Midbrain (tissue), 1 donor: Measurements from ENCODE around the gene PRSS3.
"Not testable (repeated sequence)": the region's sequence is repeated elsewhere in the genome, so short reads cannot be mapped to it uniquely, and the experiment has no call there.

ENCODE experiments used
- DNase-seq: peaks from one replicate; lab custom pipeline; 2025; lab: John Stamatoyannopoulos, UW

PRSS3 gene

GRCh38 chr9:33786681-33787080, 8.7 kb upstream of the PRSS3 start:
- no peak for DNase-seq

DNA sequence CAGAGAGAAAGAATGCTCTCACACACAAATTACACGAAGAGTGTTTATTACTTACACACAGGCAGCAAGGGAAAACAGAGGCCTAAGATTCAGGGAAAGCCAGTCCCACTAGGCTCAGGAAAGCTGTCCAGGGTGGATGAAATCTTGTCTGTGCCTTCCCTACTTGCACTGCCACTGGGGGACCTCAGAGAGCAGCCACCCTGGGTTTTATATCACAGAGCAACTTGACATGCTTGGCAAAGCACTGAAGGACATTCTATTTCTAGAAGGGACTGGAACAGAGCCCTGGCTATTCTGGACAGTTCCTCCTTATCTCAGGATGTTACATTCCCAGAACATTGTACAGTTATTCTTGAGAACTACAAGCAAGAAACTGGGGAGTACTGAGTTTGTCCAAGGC, 7.5 kb upstream of the PRSS3 start:
- no peak for DNase-seq

DNA sequence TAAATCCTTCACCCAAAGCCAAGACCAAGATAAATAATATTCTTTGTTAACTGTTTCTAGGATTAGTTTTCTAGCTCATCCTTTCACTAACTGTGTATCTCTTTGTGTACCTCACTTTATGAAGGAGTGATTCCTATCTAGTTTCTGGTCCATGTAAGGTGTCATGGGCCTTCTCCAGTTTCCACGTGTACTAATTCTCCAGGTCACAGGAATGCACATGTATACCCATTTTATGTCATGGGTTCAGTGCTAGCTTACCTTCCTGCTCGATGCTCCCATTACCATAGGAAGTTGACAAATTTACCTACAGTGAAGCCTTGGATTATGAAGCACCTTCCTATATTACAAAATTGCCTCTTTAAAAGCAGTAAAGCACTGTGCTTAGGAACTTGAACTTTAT, 5.9 kb upstream of the PRSS3 start:
- not testable (repeated sequence) for DNase-seq

DNA sequence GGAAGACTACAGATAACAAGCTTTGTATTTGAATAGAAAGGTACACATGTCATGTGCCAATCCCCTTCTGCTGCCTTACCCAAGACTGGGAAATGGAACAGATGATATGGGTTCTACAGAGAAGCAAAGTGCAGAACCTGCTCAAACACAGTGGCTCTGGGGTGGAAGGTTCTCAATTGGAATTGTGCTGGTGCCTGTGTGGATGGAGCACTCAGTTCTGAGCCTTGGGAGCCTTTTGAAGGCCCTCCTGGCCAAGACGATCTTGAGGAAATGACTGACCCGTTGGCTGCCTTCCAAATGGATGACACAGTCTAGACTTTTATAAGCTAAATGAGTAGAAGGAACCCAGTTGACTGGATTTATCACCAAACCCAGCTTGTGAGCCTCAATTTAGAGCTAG, 4.2 kb upstream of the PRSS3 start:
- DNase-seq: no peak

GRCh38 chr9:33793496-33793895, 1.9 kb upstream of the PRSS3 start:
- DNase-seq: not testable (repeated sequence)

- no peak for DNase-seq
Measured at GRCh38 chr9:33794560-33794959, 801 bp upstream of the PRSS3 start.

GRCh38 chr9:33795819-33796218, 458 bp downstream of the PRSS3 start:
- DNase-seq: no peak

DNA sequence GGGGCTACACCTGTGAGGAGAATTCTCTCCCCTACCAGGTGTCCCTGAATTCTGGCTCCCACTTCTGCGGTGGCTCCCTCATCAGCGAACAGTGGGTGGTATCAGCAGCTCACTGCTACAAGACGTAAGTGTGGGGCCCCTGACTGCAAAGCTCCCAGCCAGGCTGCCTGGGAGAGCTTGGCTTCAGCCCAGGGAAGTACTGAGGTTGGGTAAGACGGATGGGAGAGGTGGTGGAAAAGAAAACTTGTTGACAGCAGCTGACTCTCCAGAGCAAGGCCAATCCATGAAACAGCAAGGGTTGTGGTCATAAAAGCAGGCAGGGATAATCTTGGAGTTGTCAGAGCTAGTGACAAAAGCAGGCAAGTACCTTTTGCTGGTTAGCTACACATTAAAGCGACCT, 1.3 kb downstream of the PRSS3 start:
- not testable (repeated sequence) for DNase-seq

DNA sequence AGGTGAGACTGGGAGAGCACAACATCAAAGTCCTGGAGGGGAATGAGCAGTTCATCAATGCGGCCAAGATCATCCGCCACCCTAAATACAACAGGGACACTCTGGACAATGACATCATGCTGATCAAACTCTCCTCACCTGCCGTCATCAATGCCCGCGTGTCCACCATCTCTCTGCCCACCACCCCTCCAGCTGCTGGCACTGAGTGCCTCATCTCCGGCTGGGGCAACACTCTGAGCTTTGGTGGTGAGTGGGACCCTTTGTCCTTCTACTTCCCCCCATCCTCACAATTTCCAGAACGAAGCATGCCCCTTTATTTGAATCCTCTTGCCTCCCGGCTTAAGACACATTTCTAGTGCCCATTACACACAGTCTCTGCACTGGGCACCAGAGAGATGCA, 2.5 kb downstream of the PRSS3 start:
- DNase-seq: no peak

GRCh38 chr9:33798545-33798944, 3.2 kb downstream of the PRSS3 start:
- DNase-seq: no peak

DNA sequence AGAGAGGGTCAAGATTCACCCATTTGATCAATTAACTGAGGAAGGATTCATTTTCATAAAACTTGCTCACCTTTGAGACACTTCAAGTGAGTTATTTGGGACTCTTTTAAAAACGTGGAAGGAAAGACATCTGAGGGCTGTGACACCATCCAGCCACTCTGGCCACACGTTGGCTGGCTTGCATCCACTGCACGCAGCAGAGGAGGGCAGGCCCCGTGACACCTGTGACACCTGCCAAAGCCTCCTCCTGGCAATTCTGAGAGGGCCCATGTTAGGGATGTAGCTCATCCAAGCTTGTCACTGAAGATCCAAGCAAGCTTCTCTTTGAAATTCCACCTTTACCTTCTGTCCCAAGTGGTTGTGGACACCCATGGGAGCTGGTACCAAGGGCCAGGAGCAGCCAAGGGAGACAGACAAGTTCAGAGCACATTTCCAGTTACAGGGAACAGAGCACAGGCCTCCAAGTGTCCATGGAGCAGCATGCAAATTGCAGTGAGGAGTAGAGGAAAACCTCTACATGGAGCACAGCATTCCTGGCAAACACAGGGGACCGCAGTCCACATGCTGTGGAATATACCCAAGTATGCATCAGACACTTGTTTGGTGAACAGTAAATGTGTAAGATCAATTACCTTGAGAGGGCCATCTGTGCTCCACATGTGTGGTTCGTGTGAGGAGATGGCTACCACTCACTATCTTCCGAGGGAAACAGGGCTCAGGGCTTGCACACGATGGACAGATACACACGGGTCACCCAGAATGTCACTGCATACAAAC, 4.8 kb downstream of the PRSS3 start:
- DNase-seq: no peak

- no peak for DNase-seq
Measured at GRCh38 chr9:33800886-33801285, 5.5 kb downstream of the PRSS3 start.

DNA sequence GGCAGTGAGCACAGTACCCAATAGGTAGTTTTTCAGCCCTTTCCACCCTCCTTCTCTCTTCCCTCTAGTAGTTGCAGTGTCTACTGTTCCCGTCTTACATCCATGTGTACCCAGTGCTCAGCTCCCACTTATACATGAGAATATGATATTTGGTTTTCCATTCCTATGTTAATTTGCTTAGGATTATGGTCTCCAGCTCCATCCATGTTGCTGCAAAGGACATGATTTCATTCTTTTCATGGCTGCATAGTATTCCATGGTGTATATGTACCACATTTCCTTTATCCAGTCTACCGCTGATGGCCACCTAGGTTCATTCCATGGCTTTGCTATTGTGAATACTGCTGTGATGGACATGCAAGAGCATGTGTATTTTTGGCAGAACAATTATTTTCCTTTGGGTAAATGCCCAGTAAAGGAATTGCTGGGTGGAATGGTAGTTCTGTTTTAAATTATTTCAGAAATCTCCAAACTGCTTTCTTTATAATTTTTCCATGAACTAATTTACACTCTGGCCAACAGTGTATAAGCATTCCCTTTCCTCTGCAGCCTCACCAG, 6.7 kb downstream of the PRSS3 start:
- not testable (repeated sequence) for DNase-seq

GRCh38 chr9:33804196-33804595, 8.8 kb downstream of the PRSS3 start:
- not testable (repeated sequence) for DNase-seq

- DNase-seq: not testable (repeated sequence)
Measured at GRCh38 chr9:33807156-33807555, 11.8 kb downstream of the PRSS3 start.

- not testable (repeated sequence) for DNase-seq
Measured at GRCh38 chr9:33808979-33809322, 13.6 kb downstream of the PRSS3 start.

- no peak for DNase-seq
Measured at GRCh38 chr9:33809506-33809905, 14.1 kb downstream of the PRSS3 start.

DNA sequence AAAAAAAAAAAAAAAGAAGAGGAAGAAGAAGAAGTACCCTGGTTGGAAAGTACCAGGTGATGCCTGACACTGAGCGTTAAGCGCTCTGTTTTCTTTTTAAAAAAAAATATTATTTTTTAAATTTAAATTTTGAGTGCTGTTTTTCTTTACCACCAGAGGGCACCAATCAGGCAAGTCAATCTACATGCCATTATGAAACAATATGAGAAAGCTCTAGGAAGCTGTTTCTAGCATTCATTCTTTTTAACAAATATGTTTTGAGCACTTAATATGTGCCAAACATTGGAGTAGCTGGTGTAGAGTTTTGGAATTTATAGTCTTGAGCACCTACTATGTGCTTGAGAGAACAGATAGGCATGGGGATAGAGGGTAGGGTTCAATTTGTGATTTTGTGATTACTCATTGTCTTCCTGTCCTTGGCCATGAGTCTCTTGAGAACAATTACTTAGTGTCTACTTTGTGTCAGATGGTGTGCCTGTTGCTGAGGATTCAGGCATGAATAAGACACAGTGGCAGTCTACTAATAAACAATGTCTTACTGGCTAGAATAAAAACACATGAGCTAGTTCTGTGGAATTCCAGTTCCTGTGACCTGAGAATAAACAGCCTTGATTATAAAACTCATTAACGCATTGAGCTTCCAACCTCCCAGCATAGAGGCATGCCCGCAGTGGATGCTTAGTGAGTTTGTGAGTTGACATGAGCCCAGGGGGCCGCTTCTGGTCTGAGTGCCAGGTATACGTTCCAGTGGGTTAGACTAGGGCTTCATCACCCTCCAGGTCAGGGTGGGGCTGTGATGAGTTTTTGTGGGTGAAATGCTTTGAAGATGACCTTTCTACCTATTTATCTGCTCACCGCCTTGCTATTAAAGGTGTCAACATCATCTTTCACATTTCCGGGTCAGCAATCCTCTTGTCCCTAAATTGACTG, 18.6 kb downstream of the PRSS3 start:
- peak; percentile 77 for DNase-seq

DNA sequence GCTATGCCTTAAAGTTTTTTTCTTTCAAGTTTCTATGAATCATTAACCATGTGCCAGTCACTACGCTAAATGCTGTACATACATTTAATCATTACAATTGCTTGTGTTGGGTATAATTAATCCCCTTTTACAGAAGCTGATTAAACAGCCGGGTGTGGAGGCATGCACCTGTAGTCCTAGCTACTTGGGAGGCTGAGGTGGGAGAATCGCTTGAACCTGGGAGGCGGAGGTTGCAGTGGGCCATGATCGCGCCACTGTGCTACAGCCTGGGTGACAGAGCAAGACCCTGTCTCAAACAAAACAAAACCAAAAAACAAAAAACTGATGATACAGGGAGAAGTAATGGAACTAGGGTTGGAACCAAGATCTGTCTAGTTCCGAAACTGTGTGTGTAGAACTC, 20.4 kb downstream of the PRSS3 start:
- no peak for DNase-seq

DNA sequence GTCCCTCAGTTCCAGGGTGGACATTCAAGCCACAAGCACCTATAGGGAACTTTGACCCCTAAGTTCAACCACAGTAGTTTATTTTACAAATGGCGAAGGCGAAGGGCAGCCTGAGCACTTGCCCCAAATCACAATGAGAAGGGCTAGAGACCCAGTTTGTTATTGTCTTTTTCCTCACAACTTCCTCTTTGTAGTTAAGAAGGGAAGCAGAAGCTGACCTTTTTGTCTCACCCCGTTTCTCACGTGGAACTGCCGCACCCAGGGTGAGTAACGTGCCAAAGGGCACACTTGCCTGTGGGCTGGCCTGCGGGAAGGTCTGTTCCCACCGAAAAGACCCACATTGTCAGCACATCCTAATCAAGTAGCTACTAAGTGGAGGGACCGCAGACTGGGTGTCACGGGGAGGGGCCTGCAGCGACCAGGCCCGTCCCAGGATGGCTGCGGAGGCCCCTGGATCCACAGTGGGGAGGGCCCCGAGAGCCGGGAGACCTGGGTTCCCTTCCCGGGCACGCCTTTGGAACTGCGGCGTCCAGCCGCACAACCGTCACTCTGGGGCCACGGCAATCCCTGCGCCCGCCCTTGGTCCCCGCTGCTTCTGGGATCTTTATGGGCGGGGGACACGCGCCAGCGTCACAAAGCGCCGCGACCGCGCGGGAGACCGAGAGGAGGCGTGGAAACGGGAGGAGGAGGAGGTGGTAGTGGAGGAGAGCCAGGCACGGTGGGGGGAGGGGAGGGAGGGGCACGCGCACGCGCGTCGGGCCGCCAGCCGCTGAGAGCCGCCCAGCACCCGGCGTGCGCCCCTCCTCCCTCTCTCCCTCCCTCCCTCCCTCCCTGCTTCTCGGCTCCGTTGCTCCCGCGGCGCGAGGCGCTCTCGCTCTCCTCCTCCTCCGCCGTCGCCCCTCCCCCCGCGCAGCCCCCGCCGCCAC, 21.2 kb downstream of the PRSS3 start, which contains the start of gene UBE2R2:
Gene UBE2R2 (plus strand): TSS at position 834 of the 926 bp plus-strand sequence. CDS start 598 bp downstream, outside the sequence.
- peak; percentile 94 for DNase-seq

DNA sequence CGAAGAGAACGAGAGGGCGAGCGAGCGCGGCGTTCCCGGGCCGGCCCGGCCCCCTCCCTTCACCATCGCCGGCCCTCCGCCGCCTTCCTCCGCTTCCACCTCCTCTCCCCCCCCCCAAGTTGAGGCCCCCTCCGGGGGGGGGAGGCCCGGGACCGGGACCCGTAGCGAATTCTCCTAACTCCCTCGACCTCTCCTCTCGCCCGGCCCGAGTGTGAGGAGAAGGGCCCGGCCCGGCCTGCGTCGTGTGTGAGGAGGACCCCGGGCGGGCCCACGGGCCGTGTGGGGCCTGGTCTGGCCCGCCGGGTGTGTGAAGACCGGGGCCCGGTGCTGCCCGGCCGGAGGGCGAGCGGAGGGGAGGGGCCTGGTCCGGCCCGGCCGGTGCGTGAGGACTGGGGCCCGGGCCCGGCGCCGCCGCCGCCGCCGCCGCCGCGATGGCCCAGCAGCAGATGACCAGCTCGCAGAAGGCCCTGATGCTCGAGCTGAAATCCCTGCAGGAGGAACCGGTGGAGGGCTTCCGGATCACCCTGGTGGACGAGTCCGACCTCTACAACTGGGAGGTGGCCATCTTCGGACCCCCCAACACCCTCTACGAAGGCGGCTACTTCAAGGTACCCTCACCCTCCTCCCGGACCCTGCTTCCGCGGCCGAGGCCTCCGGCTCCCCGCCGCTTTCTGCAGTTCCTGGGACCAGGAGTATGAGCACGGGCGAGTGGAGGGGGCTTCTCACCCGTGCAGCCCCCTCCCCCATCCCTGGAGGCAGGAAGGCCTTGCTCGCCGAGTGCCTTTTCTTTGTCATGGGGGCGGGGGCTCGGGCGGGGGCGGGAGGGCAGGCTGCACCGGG, 22.2 kb downstream of the PRSS3 start:
- peak; percentile 70 for DNase-seq
